Breast epithelium (tissue), 3 donors: ENCODE results near the gene PLA2G3.

Experiments used
- POLR2A ChIP-seq: fragments of 450-650 bp; IDR thresholded peaks from one replicate; pipeline ENCODE4 v1.6.1; 2016; ENCODE audit warnings: antibody characterized with exemption, mild to moderate bottlenecking, moderate library complexity
- POLR2AphosphoS5 ChIP-seq, 3 donors: sonication (generic); formaldehyde crosslinking; IDR thresholded peaks; one replicate each; pipeline ENCODE4 v1.6.1; 2017; ENCODE audit warnings: antibody characterized with exemption in 3 of 3
- TF ChIP-seq, protein P1 (sequence below), 3 donors: fragments of 450-650 bp; IDR thresholded peaks; one replicate each; pipeline ENCODE4 v1.5.1; 2016 to 2017; ENCODE audit warnings: antibody characterized with exemption in 3 of 3, mild to moderate bottlenecking in 3 of 3, moderate library complexity in 3 of 3

DNA sequence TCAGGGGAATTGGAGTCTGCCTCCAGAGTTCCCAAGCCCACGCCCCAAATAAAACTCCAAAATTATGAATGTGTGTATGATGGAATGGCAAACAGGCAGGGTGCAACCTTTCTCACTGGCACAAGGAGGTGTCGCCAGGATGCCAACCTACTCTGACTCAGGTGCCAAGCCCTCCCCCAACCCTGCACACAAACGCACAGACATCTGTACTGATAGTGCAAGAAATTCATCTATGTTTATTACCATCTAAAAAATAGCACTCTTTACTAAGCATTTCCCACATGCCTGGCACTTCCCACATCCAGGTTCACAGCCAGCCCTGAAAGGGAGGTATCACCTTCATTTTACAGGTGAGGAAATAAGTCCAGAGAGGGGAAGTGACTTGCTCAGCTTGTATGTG is 1.2 kb downstream of the PLA2G3 start:
- TF ChIP-seq, protein P1, sequence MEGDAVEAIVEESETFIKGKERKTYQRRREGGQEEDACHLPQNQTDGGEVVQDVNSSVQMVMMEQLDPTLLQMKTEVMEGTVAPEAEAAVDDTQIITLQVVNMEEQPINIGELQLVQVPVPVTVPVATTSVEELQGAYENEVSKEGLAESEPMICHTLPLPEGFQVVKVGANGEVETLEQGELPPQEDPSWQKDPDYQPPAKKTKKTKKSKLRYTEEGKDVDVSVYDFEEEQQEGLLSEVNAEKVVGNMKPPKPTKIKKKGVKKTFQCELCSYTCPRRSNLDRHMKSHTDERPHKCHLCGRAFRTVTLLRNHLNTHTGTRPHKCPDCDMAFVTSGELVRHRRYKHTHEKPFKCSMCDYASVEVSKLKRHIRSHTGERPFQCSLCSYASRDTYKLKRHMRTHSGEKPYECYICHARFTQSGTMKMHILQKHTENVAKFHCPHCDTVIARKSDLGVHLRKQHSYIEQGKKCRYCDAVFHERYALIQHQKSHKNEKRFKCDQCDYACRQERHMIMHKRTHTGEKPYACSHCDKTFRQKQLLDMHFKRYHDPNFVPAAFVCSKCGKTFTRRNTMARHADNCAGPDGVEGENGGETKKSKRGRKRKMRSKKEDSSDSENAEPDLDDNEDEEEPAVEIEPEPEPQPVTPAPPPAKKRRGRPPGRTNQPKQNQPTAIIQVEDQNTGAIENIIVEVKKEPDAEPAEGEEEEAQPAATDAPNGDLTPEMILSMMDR (IDR thresholded peaks at IDR 0.05) = no peak
- no peak for TF ChIP-seq POLR2AphosphoS5 (IDR thresholded peaks at IDR 0.05)
- no peak for TF ChIP-seq POLR2A
